Stimulated activated CD8-positive, alpha-beta memory T cell treated with anti-CD3 and anti-CD28 coated beads, Interleukin-15, amount 100 ng/mL, for 48 hours (primary cell): ENCODE data around the gene HRH4.

Source experiments
- DNase-seq, 2 donors: peaks; one replicate each; pipeline ENCODE4 v3.0.0-alpha.2; 2020; ENCODE audit warnings: low read depth in 2 of 2

Gene HRH4

GRCh38 chr18:24460388-24460787, at the start of gene HRH4:
Gene HRH4, plus strand, starts transcription at chr18:24460637. Its CDS starts 92 bp downstream, at chr18:24460729.
- no peak for DNase-seq

GRCh38 chr18:24413148-24413547, 47.3 kb upstream of the HRH4 start:
- no peak for DNase-seq

GRCh38 chr18:24414349-24415003, 46.0 kb upstream of the HRH4 start:
- DNase-seq, result no peak

DNA sequence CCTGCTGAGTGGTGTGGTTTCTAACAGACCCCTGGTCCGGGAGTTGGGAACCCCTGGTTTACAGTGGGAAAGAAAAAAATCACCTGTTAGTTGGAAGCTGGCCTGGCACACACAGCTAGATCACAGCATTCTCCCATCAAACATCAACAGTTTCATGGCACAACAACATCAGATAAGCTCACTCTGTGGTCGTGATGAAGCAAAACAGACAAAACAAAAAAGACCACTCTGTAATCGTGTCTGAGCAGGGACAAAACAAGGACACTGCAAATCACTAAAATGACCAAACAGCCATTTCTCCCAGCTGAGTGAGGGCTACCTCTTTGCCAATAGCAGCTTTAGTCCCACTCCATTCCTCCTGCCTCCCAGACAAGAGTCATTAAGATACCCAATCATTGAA, 43.0 kb upstream of the HRH4 start:
- no peak for DNase-seq

- DNase-seq, result no peak
Observed at GRCh38 chr18:24420551-24420950, 39.9 kb upstream of the HRH4 start.

- DNase-seq, result no peak
Observed at GRCh38 chr18:24421831-24422230, 38.6 kb upstream of the HRH4 start.

- DNase-seq, result no peak
Observed at GRCh38 chr18:24426073-24426397, 34.4 kb upstream of the HRH4 start.

DNA sequence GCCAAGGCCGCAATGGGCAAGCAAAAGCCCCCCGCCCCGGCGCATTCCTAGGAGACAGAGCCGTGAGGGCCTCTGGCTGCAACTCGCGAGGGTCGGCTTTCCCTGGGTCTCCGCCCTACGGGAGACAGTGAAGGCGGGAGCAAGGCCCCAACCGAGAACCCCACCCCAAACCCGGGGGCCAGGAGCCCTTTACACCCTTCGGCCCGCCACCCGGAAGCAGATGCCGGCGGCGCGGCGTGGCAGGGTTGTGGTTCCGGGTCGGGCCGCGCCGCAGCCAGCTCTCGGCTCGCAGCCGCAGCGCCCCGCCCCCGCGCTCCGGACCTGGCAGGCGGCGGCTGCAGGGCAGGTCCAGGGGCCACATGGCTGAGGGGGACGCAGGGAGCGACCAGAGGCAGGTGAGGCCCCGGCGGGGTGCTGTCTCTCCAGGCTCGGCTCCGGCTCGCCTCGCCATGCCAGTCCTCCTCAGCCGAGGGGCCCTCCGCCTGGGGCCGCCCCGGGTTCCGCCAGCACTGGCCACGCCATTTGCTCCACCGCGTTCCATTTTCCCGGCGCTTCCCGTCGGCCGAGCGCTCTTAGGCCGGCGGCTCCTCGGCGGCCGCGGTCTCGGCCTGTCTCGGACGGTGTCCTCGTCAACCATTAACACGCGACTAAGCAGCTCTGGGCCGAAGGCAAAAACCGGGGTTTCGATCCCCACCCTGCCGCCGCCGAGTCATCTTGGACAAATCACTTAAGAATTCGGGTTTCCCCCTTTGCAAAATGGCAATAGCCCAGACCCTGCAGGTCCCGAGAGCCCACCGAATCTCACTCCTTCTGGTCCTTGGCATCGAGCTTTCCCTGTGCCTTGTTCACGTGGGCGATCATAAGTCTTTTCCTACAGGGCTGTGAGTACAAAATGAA, 33.8 kb upstream of the HRH4 start, which contains the start of gene IMPACT:
Gene IMPACT, plus strand, starts transcription at position 273 of the 897 bp plus-strand sequence. Its CDS starts 87 bp downstream, at position 360.
- DNase-seq, result peak; percentile 67 to 70

DNA sequence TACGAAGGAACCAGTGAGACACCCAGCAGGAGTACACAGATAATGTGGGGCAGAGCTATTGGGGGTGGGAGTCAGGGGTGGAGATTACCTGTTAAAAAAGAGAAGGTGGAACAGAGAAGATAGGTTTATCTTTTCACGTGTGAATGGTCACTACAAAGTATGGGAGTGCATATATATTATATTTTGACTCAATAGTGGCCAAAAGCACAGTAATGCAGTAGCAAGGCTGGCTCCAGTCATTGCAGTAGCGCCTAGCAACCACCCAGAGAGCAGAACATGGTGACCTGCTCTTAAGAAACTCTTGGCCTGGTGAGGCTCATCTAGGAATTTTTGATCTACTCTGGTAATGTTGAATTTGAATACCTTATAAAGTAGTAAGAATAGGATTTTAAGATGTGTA, 33.0 kb upstream of the HRH4 start:
- no peak for DNase-seq

GRCh38 chr18:24428709-24429108, 31.7 kb upstream of the HRH4 start:
- DNase-seq, result no peak

DNA sequence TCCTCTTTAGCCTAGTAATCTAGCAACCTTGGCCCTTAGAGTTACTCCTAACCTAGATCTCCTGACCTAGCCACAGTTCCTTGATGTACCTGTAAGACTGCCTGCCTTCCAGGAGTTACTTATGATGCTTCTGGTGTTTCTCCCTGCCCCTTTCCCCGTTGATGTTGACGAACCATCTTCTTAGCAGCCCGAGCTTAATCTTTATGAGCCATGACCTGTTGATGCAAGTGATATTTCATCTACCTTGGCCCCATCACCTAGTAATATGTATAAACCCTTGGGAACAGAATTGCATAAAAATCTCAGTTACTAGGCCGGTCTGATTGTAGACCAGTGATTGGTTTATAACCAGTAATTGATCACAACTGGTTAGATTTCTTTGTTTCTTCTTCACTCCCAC, 31.2 kb upstream of the HRH4 start:
- no peak for DNase-seq

DNA sequence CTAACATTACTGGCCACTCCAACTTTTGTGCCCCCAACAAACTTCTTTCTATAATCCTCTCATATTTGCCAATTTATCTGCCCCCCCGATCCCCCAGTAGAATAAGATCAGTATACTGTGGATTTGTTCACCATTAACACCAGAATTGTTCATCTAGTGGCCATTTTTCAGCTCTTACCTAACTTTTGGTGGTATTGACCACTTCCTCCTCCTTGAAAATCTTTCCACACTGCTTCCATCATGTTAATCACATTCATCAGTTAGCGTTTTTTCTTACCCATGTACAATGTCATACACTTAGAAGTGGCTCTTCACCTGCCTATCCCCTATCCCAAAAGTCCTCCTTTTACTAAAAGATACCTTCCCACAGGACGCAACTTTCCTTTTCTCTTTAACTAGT, 27.8 kb upstream of the HRH4 start:
- DNase-seq, result no peak

DNA sequence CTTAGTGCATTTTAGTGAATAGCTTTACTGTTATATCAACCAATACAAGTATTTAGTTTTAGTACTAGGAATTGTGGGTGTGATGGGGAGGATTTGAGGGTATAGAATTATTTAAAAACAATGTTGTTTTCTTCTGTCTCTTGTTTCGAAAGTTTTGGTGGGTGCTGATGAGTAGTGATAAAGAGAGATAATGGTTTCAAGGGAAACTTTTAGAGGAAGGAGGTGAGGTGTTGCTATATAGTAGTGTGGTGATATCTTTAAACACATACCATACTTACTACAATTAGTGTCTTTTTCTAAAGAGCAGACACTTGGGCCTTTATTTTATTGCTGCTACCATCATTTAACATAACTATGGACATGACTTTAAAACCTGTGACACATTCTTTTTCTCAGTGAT, 23.5 kb upstream of the HRH4 start:
- DNase-seq, result no peak

GRCh38 chr18:24443870-24444269, 16.6 kb upstream of the HRH4 start:
- DNase-seq, result no peak

DNA sequence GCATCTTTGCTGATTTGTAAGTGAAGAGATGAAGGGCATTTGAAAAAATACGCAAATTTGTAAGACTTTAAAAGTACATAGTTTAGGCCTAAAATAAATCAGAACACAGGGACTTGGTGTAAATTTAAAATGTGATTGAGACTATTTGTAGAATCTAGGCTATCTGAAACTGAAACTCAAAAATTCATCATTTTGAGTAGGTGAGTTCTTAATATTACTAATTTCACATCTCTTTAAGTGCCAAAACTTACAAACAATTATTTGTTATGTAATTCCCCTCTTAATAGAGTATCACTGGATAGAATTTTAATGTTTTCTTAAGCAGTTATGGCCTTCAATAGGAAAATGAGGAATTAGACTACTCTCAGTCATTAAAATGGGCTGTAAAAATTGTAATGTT, 14.0 kb upstream of the HRH4 start:
- DNase-seq, result no peak

DNA sequence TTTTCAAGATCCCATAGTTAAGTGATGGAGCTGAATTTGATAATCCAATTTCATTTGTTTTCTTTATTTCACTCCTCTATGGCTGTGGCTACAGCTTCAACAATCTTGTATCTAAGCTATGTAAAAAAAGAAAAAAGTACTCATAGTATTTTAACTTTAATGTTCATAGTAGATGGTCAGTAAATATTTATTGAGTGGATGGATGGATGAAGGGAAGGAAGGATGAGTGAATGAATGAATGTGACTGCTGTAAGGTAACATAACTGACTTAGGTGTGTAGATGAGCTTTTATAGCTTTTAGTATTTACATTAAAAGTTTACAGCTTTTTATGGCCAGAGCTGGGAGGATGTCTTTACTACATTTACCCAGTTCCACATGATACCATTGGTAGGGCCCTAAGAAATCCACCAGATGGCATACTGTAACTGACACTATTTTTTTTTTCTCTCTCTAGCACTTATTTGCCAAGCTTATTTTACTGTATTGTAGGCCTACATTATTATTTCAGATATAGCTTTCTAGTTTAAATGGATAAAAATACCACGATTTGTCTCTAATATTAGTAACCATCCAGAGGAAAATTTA, 13.4 kb upstream of the HRH4 start:
- no peak for DNase-seq

- no peak for DNase-seq
Observed at GRCh38 chr18:24447961-24448360, 12.5 kb upstream of the HRH4 start.

GRCh38 chr18:24456549-24456948, 3.9 kb upstream of the HRH4 start:
- no peak for DNase-seq

DNA sequence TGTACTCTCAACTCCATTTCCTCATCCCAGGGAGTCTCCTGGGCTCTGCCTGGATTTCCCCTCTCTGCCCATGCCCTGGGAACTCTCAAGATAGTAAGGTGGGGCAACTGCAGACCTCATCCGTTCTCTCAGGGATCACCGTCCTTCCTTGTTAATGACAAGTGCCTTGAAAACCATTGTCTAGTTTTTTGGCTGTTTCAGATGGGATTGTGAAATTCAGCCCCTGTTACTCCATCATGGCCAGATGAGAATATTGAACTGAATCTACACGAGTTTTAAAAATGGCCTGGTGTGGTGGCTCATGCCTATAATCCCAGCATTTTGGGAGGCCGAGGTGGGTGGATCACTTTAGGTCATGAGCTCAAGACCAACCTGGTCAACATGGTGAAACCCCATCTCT, 665 bp upstream of the HRH4 start:
- no peak for DNase-seq

DNA sequence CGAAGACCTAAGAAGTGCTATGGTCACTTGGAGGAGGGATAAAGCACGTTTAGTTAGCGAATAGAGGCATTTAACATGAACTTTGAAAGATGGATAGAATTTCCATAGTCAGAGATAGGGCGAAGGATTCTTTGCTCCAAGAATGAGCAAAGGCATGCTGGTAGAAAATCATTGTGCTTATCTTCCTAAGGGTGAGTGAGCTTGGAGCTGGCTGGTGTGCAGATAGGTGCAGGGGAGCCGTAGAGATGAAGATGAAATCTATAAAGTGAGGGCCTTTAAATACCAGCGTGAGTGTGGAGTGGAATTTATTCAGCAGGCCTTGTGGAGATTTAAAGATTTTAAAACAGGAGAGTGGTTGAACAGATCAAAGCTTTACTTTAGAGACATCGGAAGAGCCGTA, 1.6 kb downstream of the HRH4 start:
- DNase-seq, result no peak

DNA sequence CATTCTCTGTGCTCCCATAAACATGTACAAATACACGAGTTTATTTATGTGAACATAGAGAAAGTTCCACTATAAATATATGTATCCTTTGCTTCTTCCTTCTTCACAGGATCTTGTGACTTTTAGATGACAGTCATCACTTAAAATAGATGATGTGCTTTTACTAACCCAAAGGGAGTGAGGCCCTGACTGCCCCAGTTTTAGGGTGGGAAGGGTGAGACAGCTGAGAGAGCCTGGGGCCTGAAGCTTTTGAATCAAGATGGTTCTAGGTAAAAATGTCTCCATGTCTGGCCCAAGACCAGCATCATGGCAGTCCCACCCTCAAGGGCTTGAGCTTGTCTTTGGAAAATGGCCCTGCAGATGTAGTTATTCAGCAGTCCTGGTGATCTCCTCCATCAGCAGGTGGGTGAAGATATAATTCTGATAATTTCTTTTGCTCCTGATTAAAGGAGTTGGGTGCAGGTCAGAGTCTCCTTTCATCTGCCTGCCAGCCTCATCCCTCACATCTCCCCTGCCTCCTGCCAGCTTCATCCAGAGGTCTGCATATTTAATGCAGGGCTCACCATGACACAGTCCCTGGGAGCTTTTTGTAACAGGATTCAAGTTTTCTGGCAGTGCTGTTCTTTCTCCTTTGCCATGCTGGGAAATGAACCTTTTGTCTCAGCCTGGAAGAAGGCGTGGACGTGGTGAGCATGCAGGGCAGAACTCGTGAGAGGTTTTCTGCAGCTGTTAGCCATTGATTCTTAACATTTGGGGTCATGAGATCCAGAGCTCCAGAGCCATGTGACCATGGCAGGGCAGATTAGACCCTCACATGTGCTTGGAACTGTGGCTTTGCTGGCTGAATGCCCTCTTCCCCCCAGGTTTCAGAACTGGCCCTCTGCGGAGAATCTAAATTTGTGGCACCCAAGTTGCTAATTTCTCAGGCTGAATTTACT, 2.7 kb downstream of the HRH4 start:
- no peak for DNase-seq

- DNase-seq, result no peak
Observed at GRCh38 chr18:24465486-24465885, 5.0 kb downstream of the HRH4 start.
